HG03103 (cell line): Measurements from ENCODE around the gene MEIS3.
"Not testable (repeated sequence)": the region's sequence is repeated elsewhere in the genome, so short reads cannot be mapped to it uniquely, and the experiment has no call there.

Experiments
- ATAC-seq: cut with Tn5 transposase; IDR thresholded peaks from one replicate; pipeline ENCODE4 v1.9.1; 2021; ENCODE audit warnings: low read depth; ENCODE audit not compliant: unreplicated experiment

The MEIS3 gene

DNA sequence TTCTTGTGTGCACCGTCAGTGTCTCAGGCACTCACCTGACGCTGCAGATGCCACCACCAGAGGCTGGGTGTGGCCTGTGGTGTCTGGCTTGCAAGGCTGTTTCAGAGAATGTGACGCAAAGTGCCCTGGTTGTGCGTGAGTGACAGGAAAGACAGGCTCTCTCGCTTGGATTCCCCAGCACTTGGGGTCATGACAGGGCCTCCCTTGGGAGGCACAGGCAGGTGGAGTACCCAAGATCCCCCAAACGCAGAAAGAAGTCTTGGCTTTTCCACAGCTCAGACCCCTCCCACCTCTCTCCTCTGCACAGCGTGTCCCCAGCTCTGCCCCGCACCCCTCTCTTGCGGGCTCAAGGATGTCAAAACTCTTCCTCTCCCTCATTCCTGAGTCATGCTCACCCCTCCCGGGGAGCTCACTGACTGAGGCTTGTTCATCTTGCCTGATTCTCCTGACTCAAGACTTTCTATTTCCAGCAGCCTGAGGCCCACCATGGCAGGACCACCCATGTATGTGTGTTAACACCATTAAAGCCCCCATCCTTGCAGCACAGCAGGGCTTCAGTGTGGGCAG lies 49.2 kb downstream of the MEIS3 start:
- ATAC-seq = no peak

DNA sequence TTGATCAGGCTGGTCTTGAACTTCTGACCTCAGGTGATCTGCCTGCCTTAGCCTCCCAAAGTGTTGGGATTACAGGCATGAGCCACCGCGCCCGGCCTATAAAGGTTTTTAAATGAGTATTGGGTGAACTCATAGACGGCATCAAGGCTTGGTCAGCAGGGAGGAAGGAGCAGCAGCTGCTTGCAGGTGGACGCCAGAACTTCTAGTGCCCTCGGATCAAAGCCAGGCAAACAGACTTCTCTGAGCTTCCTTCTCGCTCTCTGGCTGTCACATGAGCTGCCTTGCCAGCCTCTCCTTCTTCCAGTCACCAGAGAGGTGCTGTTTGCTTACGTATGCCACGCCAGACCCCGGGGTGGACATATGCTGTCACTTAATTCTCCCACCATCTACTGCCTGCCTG lies 53.9 kb downstream of the MEIS3 start:
- ATAC-seq = not testable (repeated sequence)

DNA sequence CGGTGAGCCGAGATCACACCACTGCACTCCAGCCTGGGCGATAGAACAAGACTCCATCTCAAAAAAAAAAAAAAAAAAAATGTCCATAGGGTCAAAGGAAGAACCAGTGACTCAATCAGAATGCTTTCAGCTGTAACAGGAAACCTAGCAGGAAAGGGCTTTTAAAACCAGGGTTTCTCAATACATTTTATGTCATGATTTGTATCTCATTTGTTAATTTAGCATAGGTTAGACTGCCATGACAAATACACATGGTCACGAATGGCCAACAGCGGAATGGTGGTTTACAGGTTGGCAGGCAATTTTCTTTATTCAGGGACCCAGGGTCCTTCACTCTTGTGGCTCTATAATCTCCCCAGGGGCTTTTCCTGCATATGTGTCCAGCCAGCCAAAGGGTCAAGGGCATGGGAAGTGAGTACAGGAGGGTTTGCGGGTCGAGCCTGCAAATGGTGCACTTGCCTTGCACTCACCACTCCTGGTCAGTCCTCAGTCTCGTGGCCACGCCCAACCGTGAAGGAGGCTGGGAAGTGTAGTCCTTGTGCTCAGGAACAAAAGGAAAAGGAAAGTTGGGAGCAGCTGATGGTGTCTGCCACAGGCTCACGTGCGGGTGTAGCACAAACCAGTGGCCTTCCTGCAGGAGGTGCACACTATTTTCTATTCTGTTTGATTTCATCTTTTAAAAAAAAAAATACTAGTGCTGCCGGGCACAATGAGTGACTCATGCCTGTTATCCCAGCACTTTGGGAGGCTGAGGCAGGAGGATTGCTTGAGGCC lies 55.4 kb downstream of the MEIS3 start:
- ATAC-seq = no peak

DNA sequence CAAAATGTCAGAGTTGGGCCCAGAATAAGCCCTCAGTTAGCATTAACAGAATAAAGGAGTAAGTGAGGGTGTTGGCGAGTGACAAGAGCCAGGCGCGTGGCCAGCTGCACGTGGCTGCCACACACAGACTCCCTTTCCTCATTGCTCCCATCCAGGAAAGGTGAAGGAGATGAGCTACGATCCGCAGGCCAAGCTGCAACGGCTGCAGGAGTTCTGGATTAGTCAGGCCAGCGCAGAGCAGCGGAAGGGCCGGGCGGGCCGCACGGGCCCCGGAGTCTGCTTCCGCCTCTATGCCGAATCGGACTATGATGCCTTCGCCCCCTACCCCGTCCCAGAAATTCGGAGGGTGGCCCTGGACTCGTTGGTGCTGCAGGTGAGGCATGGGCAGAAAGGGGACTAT lies 57.0 kb downstream of the MEIS3 start:
- ATAC-seq = no peak

DNA sequence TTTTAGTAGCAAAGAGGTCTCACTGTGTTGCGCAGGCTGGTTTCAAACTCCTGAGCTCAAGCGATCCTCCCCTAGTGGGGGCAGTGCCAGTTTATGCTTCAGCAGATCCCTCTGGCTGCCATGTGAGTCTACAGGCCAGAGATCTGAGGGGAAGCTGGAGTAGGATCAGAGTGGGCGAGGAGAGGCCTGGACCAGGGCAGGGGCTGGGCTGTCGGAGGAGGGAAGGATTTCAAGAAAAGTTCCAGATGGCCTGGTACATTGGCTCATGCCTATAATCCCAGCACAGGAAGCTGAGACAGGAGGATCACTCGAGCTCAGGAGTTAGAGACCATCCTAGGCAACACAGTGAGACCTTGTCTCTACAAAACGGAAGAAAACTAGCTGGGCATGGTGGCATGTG lies 60.4 kb downstream of the MEIS3 start:
- ATAC-seq = no peak

DNA sequence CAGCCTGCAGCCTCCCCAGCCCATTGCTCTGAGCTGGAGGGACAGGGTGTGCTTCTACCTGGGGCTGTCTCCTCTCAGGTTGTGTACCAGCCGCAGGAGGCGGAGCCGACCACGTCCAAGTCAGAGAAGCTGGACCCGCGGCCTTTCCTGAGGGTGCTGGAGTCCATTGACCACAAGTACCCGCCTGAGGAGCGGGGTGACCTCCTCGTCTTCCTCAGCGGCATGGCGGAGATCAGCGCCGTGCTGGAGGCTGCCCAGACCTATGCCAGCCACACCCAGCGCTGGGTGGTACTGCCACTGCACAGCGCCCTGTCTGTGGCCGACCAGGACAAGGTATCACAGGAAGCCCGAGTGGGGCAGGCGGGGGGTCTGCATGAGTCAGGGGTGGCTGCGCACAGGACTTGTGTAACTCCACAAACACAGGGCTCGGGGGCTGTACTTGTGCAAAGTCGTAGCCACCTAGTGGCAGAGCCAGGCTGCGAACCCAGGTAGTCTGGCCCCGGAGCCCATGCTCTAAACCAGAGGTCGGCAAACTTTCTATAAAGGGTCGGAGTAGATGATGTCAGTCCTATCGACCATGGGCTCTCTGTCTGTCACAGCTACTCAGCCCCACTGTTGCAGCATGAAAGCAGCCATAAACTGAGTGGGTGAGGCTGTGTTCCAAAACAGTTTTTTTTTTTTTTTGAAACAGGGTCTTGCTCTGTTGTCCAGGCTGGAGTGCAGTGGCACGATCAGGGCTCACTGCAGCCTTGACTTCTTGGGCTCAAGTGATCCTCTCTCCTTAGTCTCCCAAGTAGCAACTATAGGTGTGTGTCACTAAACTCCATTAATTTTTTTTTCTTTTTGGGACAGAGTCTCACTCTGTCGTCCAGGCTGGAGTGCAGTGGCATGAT lies 61.3 kb downstream of the MEIS3 start:
- ATAC-seq = no peak

DNA sequence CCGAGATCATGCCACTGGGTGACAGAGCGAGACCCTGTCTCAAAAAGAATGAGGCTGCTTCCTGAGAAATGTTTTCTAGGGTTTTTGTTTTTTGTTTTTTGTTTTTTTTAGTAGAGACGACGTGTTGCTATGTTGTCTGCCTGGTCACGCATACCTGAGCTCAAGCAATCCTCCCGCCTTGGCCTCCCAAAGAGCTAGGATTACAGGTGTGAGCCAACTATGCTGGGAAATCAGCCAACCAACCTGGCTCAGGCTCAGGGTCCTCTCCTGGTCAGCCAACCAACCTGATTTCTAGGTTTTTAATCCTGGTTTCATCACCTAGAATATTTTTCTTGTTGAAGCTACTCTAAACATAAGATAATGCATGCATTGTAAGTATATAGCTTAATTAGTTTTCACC lies 62.4 kb downstream of the MEIS3 start:
- ATAC-seq = no peak

DNA sequence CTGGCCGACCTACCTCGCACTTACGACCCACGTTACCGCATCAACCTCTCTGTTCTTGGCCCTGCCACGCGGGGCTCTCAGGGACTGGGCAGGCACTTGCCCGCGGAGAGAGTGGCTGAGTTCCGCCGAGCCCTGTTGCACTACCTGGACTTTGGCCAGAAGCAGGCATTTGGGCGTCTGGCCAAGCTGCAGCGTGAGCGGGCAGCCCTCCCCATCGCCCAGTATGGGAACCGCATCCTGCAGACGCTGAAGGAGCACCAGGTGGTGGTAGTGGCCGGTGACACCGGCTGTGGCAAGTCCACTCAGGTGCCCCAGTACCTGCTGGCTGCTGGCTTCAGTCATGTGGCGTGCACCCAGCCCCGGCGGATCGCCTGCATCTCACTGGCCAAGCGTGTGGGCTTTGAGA lies 66.0 kb downstream of the MEIS3 start:
- ATAC-seq = no peak
